A673 (cell line): ENCODE results near the gene FSD1. TPM values are rescaled to one million over a fixed set of nuclear protein-coding genes. Genes with fewer than 3 reads are reported as not detected.

Experiments
- BruUV-seq: library from RNA; stranded (reverse); fragments of 400-500 nt; replicated peaks from 2 replicates; lab custom pipeline; 2021; lab: Mats Ljungman, UMichigan
- CTCF ChIA-PET: fragments of 300-600 bp; sonication (Branson Sonifier 250); formaldehyde crosslinking; loops from one replicate; lab custom pipeline; 2022; ENCODE audit warnings: antibody characterized with exemption; lab: Charles Lee
- POLR2A ChIA-PET: fragments of 300-600 bp; sonication (Branson Sonifier 250); formaldehyde crosslinking; loops from one replicate; lab custom pipeline; 2022; ENCODE audit warnings: antibody characterized with exemption; ENCODE audit not compliant: low non-redundant PET; lab: Charles Lee
- DNase-seq: peaks from one replicate; pipeline ENCODE4 v3.0.0-alpha.2; 2015; ENCODE audit warnings: low spot score
- H3K27ac ChIP-seq: fragments of 200-600 bp; sonication (generic); 2 replicates; pipeline ENCODE4 v1.5.1; 2016; ENCODE audit warnings: mixed run types, low read depth, mild to moderate bottlenecking, mixed read lengths, antibody characterized with exemption, low read length; ENCODE audit not compliant: poor library complexity, severe bottlenecking
- H3K27me3 ChIP-seq: fragments of 200-600 bp; sonication (generic); replicated peaks from 2 replicates; pipeline ENCODE4 v1.6.1; 2017; ENCODE audit warnings: mixed run types, low read depth, mild to moderate bottlenecking, mixed read lengths, antibody characterized with exemption, low read length; ENCODE audit not compliant: insufficient read depth, poor library complexity
- H3K36me3 ChIP-seq: fragments of 200-600 bp; sonication (generic); 2 replicates; pipeline ENCODE4 v1.6.1; 2016; ENCODE audit warnings: mixed run types, mild to moderate bottlenecking, mixed read lengths, antibody characterized with exemption, low read length; ENCODE audit not compliant: insufficient read depth, poor library complexity, severe bottlenecking
- H3K4me1 ChIP-seq: fragments of 200-600 bp; sonication (generic); 2 replicates; pipeline ENCODE4 v1.6.1; 2017; ENCODE audit warnings: mixed run types, mild to moderate bottlenecking, mixed read lengths, antibody characterized with exemption, low read length; ENCODE audit not compliant: insufficient read depth, poor library complexity, severe bottlenecking
- H3K4me3 ChIP-seq: fragments of 200-600 bp; sonication (generic); 2 replicates; pipeline ENCODE4 v1.5.1; 2016; ENCODE audit warnings: low read depth, mixed run types, mild to moderate bottlenecking, mixed read lengths, low read length; ENCODE audit not compliant: poor library complexity, severe bottlenecking
- H3K9me3 ChIP-seq: fragments of 200-600 bp; sonication (generic); 2 replicates; pipeline ENCODE4 v1.6.1; 2016; ENCODE audit warnings: mixed run types, low read depth, mild to moderate bottlenecking, mixed read lengths, antibody characterized with exemption, low read length; ENCODE audit not compliant: poor library complexity, severe bottlenecking
- CTCF ChIP-seq: fragments of 300-800, 200-600 bp; sonication (generic); conservative IDR thresholded peaks from 2 replicates; pipeline ENCODE4 v1.5.1; 2017; ENCODE audit warnings: low read depth, mild to moderate bottlenecking, antibody characterized with exemption, low read length, moderate library complexity, mixed read lengths
- EZH2 ChIP-seq: fragments of 200-600 bp; sonication (generic); IDR thresholded peaks from 2 replicates; pipeline ENCODE4 v1.6.1; 2017; ENCODE audit warnings: borderline replicate concordance, low read depth, mild to moderate bottlenecking, mixed read lengths, antibody characterized with exemption, low read length; ENCODE audit not compliant: poor library complexity, severe bottlenecking
- intact Hi-C: fragments of 100-400 bp; cut with micrococcal nuclease; formaldehyde crosslinking; loops from one replicate; pipeline ENCODE4 v1.10.0; 2022; ENCODE audit not compliant: unreplicated experiment
- total RNA-seq: library from RNA; stranded (reverse); gene quantifications from 2 replicates; pipeline ENCODE4 v1.2.3, GENCODE V29; 2021

FSD1 gene
- total RNA-seq, 1 experiment from 2014 or later = 10.4 TPM

DNA sequence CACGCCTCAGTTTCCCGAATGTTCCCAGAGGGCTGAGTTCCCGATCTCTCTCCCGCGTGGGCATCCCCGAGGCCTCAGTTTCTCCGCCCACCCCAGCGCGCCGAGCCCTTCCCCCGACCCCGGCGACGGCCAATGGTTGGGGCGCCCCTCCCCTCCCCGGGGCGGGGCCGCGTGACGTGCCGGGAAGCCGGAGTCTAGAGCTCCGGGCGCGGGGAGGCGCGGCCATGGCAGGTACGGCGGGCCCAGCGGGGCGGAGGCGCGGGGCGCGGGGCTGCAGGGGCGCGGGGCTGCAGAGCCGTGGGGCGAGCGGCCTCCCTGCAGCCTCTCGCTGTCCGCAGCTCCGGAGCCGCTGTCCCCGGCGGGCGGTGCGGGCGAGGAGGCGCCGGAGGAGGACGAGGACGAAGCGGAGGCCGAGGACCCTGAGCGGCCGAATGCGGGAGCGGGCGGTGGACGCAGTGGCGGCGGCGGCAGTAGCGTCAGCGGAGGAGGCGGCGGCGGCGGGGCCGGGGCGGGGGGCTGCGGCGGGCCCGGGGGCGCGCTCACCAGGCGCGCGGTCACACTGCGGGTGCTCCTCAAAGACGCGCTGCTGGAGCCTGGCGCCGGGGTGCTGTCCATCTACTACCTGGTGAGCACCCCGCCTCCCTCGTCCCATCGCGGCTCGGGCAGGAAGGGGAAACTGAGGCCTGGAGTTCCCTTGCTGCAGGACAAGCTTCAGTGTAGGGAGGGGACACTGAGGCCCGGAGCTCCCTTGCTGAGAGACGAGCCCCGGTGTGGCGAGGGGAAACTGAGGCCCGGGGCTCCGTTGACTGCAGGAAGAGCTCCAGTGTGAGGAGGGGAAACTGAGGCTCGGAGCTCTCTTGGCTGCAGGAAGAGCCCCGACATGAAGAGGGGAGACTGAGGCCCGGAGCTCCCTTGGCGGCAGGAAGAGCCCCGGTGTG lies 39.2 kb downstream of the FSD1 start, which contains the start of gene MPND:
MPND (plus strand) TSS at position 193 of the 938 bp plus-strand sequence; CDS start at position 225, 32 bp downstream.
- POLR2A ChIA-PET = interaction anchor here (0.6 to 0.7 kb wide), 2 partner anchors 96 to 356 kb away, joined by 3 to 14 read pairs; no protein-coding TSS in a partner anchor
- Histone ChIP-seq H3K4me3 (peak within 1 kb of the TSS; percentile 68), H3K27me3 (no peaks in the 10 kb centered on the region), H3K27ac (peak within 1 kb of the TSS; percentile 91), H3K36me3 (no peaks in the 10 kb centered on the region), H3K4me1 (peaks cover 1% of the 10 kb centered on the region), H3K9me3 (no peaks in the 10 kb centered on the region)
- BruUV-seq = no TSS peak
- peak; percentile 93 for DNase-seq
- intact Hi-C loops = loop anchor here (2.0 kb wide), 1 partner anchor 97 kb away; the partner anchor contains the start of gene YJU2
- CTCF ChIA-PET = interaction anchor here (0.5 to 2.1 kb wide), 5 partner anchors 9 to 356 kb away, joined by 5 to 17 read pairs (median 6); no protein-coding TSS in a partner anchor
- TF ChIP-seq CTCF = no peak; the same call in 1 of the 2 replicates
- no peak for TF ChIP-seq EZH2

DNA sequence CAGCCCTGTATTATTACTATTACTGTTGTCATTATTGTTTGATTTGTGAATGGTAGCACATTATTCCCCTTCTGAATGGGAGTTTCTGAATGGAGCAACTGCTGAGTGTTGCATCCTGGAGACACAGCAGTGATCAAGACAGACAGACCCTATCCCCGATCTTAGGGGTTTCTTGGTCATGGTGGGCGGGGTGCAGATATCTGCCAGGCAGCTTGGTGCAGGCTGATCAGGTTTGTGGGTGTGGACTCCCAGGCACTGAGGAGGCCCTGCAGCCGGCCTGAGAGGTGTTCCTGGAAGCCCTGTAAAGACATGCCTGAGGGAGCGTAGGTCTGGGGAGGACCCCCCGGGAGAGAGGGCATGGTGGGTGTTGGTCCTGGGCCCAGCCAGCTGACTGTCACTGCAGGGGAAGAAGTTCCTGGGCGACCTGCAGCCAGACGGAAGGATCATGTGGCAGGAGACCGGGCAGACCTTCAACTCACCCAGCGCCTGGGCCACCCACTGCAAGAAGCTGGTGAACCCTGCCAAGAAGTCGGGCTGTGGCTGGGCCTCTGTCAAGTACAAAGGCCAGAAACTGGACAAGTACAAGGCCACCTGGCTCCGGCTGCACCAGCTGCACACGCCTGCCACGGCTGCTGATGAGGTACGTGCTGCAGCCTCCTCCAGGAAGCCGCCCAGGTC lies 41.1 kb downstream of the FSD1 start:
- TF ChIP-seq CTCF = no peak
- TF ChIP-seq EZH2 = no peak
- H3K27me3 ChIP-seq = no peaks in the 10 kb centered on the region
- no peaks in the 10 kb centered on the region for H3K4me1 ChIP-seq
- TSS peak; percentile 45 for BruUV-seq
- no peak overlapping the region for H3K4me3 ChIP-seq
- intact Hi-C loops = no loop called here
- H3K27ac ChIP-seq = no peak overlapping the region
- no peaks in the 10 kb centered on the region for H3K9me3 ChIP-seq
- ChIA-PET POLR2A (no interaction called here), CTCF (no interaction called here)
- DNase-seq = no peak
- H3K36me3 ChIP-seq = no peaks in the 10 kb centered on the region

DNA sequence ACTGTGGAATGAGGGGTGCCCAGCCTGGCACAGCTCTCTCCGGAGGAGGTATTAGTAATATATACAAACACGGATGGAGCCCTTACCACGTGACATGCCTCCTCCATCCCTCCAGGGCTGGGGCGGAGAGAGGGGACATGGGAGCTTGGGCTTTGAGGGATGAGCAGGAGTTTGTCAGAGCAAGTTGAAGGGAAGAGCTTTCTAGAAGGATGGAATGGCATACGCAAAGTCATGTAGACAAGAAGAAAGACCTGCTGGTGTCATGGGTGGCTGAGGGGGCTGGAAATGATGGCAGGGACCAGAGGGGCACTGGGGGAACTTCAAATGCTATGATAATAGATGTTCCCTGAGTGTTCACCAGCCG lies 41.6 kb downstream of the FSD1 start:
- Histone ChIP-seq H3K4me3 (no peak overlapping the region), H3K27ac (no peak overlapping the region), H3K4me1 (no peaks in the 10 kb centered on the region), H3K27me3 (no peaks in the 10 kb centered on the region), H3K36me3 (no peaks in the 10 kb centered on the region), H3K9me3 (no peaks in the 10 kb centered on the region)
- POLR2A ChIA-PET = no interaction called here
- intact Hi-C loops = no loop called here
- CTCF ChIA-PET = no interaction called here
- TF ChIP-seq EZH2 (no peak), CTCF (no peak)
- no TSS peak for BruUV-seq
- no peak for DNase-seq
